ENCODE measurements around the gene IL1R1. TPM values are rescaled to one million over a fixed set of nuclear protein-coding genes. Genes with fewer than 3 reads are reported as not detected.
A peak's percentile ranks its signal among the peaks of the same experiment; 100 is the strongest.

IL1R1 gene
- total RNA-seq, 1 donor from 2014 or later: 1.7 TPM

DNA sequence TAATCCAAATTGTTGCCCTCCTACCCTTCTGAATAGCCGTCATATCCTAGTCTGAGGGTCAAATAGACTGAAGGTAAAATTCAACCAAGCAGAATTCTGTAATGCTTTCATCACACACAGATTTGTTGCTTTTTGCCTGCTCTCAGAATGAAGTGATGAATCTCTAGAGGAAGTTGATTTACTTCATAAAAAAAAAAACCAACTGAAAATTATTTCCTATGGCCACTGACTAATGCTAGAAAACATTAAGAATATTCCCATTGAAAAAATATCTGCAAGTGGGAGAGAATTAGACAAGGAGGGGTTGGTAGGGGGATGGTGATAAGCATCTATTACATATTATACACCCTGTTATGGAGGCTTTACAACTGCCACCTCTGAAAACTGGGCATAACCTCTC lies 42.0 kb downstream of the IL1R1 start:
- no peaks in the 10 kb centered on the region for H3K36me3 ChIP-seq
- no peaks in the 10 kb centered on the region for H4K20me1 ChIP-seq (ENCODE audit: low read depth)
- H3K4me1 ChIP-seq: no peaks in the 10 kb centered on the region
- Mint-ChIP-seq H3K4me1 (no peaks in the 10 kb centered on the region), H3K9me3 (no peaks in the 10 kb centered on the region), H3K27me3 (ENCODE audit: insufficient read depth, low read depth) (peaks cover 6% of the 10 kb centered on the region), H3K27ac (no peak overlapping the region), H3K36me3 (no peaks in the 10 kb centered on the region), H3K4me3 (no peak overlapping the region)
- DNase-seq (ENCODE audit: low spot score): no peak
- H3K4me2 ChIP-seq: no peak overlapping the region
- peaks cover 17% of the 10 kb centered on the region for H3K27me3 ChIP-seq
- H3K4me3 ChIP-seq: no peak overlapping the region
- no peak overlapping the region for H2AFZ ChIP-seq (replicated peaks)
- no peaks in the 10 kb centered on the region for H3K79me2 ChIP-seq (ENCODE audit: low read depth)
- TF ChIP-seq CTCF (IDR thresholded peaks at IDR 0.05) (no peak), EZH2 (IDR thresholded peaks at IDR 0.05) (no peak), EZH2phosphoT487 (IDR thresholded peaks at IDR 0.05) (no peak)
- H3K9me3 ChIP-seq (ENCODE audit: low read depth): no peaks in the 10 kb centered on the region
- no peak overlapping the region for H3K9ac ChIP-seq
- H3K27ac ChIP-seq: no peak overlapping the region
- H3F3A ChIP-seq (ENCODE audit: low read depth): no peaks in the 10 kb centered on the region

DNA sequence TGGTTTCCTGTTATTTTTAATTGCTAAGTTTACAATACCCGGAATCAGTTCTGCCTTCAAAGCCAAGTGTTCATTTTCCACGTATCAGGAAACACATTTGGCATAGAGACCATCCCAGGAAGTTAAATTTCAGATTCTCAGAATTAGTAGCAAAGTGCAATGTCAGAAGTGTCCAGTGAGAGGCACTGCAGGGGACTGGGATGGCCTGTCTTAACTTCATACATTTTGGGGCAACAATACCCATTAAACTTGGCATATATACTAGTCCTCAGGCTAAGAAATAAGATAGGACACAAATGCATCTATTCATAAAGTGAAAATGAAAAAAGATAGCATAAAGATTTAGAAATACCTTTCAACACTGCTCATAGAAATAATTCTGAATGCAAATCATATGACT lies 42.8 kb downstream of the IL1R1 start:
- H2AFZ ChIP-seq (replicated peaks): no peak overlapping the region
- H3K4me3 Mint-ChIP-seq: no peak overlapping the region
- no peak overlapping the region for H3K4me3 ChIP-seq
- no peaks in the 10 kb centered on the region for H3K36me3 ChIP-seq
- no peaks in the 10 kb centered on the region for H3K4me1 ChIP-seq
- H3K79me2 ChIP-seq (ENCODE audit: low read depth): no peaks in the 10 kb centered on the region
- H3K27ac ChIP-seq: no peak overlapping the region
- H3K27me3 ChIP-seq: peaks cover 17% of the 10 kb centered on the region
- DNase-seq (ENCODE audit: low spot score): no peak
- no peaks in the 10 kb centered on the region for H3K36me3 Mint-ChIP-seq
- no peaks in the 10 kb centered on the region for H3K9me3 ChIP-seq (ENCODE audit: low read depth)
- TF ChIP-seq EZH2phosphoT487 (IDR thresholded peaks at IDR 0.05): no peak
- peak; percentile 58 for TF ChIP-seq CTCF (IDR thresholded peaks at IDR 0.05)
- no peak for TF ChIP-seq EZH2 (IDR thresholded peaks at IDR 0.05)
- H3K9me3 Mint-ChIP-seq: no peaks in the 10 kb centered on the region
- no peak overlapping the region for H3K4me2 ChIP-seq
- peaks cover 8% of the 10 kb centered on the region for H3K27me3 Mint-ChIP-seq (ENCODE audit: insufficient read depth, low read depth)
- H3F3A ChIP-seq (ENCODE audit: low read depth): no peaks in the 10 kb centered on the region
- H3K4me1 Mint-ChIP-seq: no peaks in the 10 kb centered on the region
- no peak overlapping the region for H3K9ac ChIP-seq
- H3K27ac Mint-ChIP-seq: no peak overlapping the region
- H4K20me1 ChIP-seq (ENCODE audit: low read depth): no peaks in the 10 kb centered on the region

GRCh38 chr2:102186791-102187495 lies 44.4 kb downstream of the IL1R1 start, which contains the start of gene IL1RL2:
TSS of gene IL1RL2 (plus strand) at chr2:102187023. CDS start at chr2:102187868, 845 bp downstream.
- no peaks in the 10 kb centered on the region for H3K4me1 ChIP-seq
- H3K27ac ChIP-seq: no peak within 1 kb of the TSS
- no peak within 1 kb of the TSS for H3K27ac Mint-ChIP-seq
- no peaks in the 10 kb centered on the region for H3F3A ChIP-seq (ENCODE audit: low read depth)
- no peak for DNase-seq (ENCODE audit: low spot score)
- H4K20me1 ChIP-seq (ENCODE audit: low read depth): no peaks in the 10 kb centered on the region
- H3K4me2 ChIP-seq: no peak within 1 kb of the TSS
- H3K4me3 ChIP-seq: no peak within 1 kb of the TSS
- H3K79me2 ChIP-seq (ENCODE audit: low read depth): no peaks in the 10 kb centered on the region
- no peaks in the 10 kb centered on the region for H3K36me3 Mint-ChIP-seq
- H3K4me3 Mint-ChIP-seq: peak within 1 kb of the TSS; percentile 67
- H3K9ac ChIP-seq: no peak within 1 kb of the TSS
- no peaks in the 10 kb centered on the region for H3K9me3 ChIP-seq (ENCODE audit: low read depth)
- no peaks in the 10 kb centered on the region for H3K4me1 Mint-ChIP-seq
- no peaks in the 10 kb centered on the region for H3K36me3 ChIP-seq
- H3K27me3 Mint-ChIP-seq (ENCODE audit: insufficient read depth, low read depth): peaks cover 7% of the 10 kb centered on the region
- no peaks in the 10 kb centered on the region for H3K9me3 Mint-ChIP-seq
- TF ChIP-seq EZH2phosphoT487 (IDR thresholded peaks at IDR 0.05) (no peak), EZH2 (IDR thresholded peaks at IDR 0.05) (no peak), CTCF (IDR thresholded peaks at IDR 0.05) (no peak)
- no peak within 1 kb of the TSS for H2AFZ ChIP-seq (replicated peaks)
- peaks cover 17% of the 10 kb centered on the region for H3K27me3 ChIP-seq
